Chondrocyte (in vitro differentiated cells): ENCODE measurements around the gene APOC4. TPM values are rescaled to one million over a fixed set of nuclear protein-coding genes. Genes with fewer than 3 reads are reported as not detected.

Experiments used
- DNase-seq: peaks from one replicate; pipeline ENCODE4 v3.0.0; 2021; ENCODE audit warnings: mixed read lengths, low spot score
- H3K27ac Mint-ChIP-seq: one replicate; pipeline ENCODE4 v1.8.0; 2021; ENCODE audit warnings: mild to moderate bottlenecking, moderate library complexity, mixed read lengths; ENCODE audit not compliant: unreplicated experiment
- H3K27me3 Mint-ChIP-seq: 2 replicates; pipeline ENCODE4 v1.8.0; 2021; ENCODE audit warnings: low read depth, mixed read lengths
- H3K36me3 Mint-ChIP-seq: 2 replicates; pipeline ENCODE4 v1.8.0; 2021; ENCODE audit warnings: low read depth, mixed read lengths
- H3K4me1 Mint-ChIP-seq: 2 replicates; pipeline ENCODE4 v1.8.0; 2021; ENCODE audit warnings: low read depth, mild to moderate bottlenecking, mixed read lengths
- H3K4me3 Mint-ChIP-seq: one replicate; pipeline ENCODE4 v1.8.0; 2021; ENCODE audit warnings: mild to moderate bottlenecking, moderate library complexity, mixed read lengths; ENCODE audit not compliant: unreplicated experiment
- H3K9me3 Mint-ChIP-seq: 2 replicates; pipeline ENCODE4 v1.8.0; 2021; ENCODE audit warnings: low read depth, mixed read lengths
- total RNA-seq: library from RNA; stranded (reverse); gene quantifications from 3 replicates; pipeline ENCODE4 v1.2.1, GENCODE V29; 2021
- TF ChIP-seq, protein P1 (sequence below): fragments of 200-600 bp; sonication (generic); IDR thresholded peaks from 2 replicates; pipeline ENCODE4 v1.5.0; 2021; ENCODE audit warnings: antibody characterized with exemption, mild to moderate bottlenecking, moderate library complexity

Gene APOC4
- total RNA-seq, 1 donor from 2014 or later = not detected

DNA sequence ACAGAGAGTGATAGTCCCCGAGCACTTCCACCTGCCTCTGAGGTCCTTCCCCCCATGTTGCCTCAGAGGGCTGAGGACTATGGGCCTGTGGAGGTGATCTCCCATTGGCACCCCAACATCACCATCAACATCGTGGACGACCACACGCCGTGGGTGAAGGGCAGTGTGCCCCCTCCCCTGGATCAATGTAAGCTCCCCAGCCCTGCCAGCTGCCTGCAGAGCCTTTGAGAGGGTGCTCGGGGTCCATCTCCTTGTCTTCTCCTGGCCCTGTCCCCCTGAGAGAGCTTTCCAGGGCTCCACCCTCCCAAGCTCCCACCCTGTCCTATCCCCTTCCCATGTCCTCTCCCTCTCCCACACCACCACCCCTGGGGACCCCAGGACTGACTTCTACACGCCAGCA, 44.4 kb downstream of the APOC4 start:
- Mint-ChIP-seq H3K9me3 (no peaks in the 10 kb centered on the region), H3K27me3 (no peaks in the 10 kb centered on the region), H3K27ac (no peak overlapping the region), H3K36me3 (peaks cover 22% of the 10 kb centered on the region), H3K4me3 (no peak overlapping the region), H3K4me1 (no peaks in the 10 kb centered on the region)
- TF ChIP-seq, protein P1, sequence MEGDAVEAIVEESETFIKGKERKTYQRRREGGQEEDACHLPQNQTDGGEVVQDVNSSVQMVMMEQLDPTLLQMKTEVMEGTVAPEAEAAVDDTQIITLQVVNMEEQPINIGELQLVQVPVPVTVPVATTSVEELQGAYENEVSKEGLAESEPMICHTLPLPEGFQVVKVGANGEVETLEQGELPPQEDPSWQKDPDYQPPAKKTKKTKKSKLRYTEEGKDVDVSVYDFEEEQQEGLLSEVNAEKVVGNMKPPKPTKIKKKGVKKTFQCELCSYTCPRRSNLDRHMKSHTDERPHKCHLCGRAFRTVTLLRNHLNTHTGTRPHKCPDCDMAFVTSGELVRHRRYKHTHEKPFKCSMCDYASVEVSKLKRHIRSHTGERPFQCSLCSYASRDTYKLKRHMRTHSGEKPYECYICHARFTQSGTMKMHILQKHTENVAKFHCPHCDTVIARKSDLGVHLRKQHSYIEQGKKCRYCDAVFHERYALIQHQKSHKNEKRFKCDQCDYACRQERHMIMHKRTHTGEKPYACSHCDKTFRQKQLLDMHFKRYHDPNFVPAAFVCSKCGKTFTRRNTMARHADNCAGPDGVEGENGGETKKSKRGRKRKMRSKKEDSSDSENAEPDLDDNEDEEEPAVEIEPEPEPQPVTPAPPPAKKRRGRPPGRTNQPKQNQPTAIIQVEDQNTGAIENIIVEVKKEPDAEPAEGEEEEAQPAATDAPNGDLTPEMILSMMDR = no peak
- DNase-seq = no peak

DNA sequence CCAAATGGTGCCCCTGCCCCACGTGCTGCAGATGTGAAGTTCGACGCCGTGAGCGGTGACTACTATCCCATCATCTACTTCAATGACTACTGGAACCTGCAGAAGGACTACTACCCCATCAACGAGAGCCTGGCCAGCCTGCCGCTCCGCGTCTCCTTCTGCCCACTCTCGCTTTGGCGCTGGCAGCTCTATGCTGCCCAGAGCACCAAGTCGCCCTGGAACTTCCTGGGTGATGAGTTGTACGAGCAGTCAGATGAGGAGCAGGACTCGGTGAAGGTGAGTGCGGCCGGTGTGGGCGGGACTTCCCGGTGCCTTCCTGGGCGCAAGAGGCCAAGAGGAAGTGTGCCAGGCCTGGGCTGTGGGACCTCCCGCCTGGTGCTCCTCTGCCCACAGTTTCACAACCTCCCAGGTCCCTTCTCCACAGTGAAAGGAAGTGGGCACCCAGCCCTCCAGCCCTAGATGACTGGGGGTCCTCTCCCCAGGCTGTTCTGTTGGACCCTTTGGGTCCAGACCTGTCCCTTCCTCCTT, 45.2 kb downstream of the APOC4 start:
- no peak for DNase-seq
- Mint-ChIP-seq H3K27me3 (no peaks in the 10 kb centered on the region), H3K4me3 (no peak overlapping the region), H3K27ac (peak overlapping the region; percentile 22), H3K36me3 (peaks cover 27% of the 10 kb centered on the region), H3K4me1 (no peaks in the 10 kb centered on the region), H3K9me3 (no peaks in the 10 kb centered on the region)
- TF ChIP-seq, protein P1 = no peak

DNA sequence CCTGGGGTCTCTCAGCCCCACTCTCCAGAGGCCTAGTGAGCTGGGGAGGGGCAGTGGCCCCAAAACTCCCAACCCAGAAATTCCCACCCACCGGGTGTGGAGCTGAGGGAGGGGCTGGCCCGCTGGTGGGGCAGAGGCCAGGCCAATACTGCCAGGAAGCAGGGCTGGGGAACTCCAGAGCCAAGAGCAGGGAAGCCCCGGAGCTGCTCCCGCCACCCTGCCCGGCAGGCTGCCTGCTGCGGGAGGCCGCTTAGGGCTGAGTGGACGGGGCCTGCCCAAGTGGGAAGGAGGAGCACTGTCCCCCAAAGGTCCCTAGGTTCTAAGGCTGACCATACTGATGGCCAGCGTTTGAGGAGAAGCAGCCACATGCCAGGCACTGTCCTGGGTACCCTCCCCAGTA, 46.2 kb downstream of the APOC4 start:
- DNase-seq = no peak
- Mint-ChIP-seq H3K4me1 (no peaks in the 10 kb centered on the region), H3K9me3 (no peaks in the 10 kb centered on the region), H3K4me3 (no peak overlapping the region), H3K36me3 (peaks cover 29% of the 10 kb centered on the region), H3K27ac (no peak overlapping the region), H3K27me3 (no peaks in the 10 kb centered on the region)
- TF ChIP-seq, protein P1 = no peak

DNA sequence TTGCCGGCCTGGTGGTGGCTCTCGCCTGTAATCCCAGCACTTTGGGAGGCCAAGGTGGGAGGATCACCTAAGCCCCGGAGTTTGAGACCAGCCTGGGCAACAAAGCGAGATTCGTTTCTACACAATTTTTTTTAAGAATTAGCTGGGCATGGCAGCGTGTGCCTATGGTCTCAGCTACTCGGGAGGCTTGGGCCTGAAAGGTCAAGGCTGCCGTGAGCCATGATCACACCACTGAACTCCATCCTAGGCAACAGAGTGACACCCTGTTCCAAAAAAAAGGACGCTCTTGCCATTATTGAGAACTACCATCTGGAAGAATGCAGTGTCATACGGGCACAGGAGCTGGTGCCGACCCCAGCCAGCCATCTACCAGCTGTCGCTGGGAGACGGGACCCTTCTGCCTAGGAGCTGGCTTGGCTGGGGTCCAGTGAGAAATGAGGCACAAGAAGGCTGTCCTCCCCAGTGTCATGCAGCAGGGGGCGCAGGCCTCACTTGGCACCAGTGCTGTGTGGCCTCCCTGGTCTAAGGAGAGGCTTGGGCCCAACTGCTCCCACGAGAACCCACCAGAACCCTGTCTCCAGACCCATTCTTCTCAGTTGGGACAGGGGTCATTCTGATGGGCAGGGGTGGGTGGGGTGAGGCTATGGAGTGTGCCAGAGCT, 47.0 kb downstream of the APOC4 start:
- Mint-ChIP-seq H3K27ac (no peak overlapping the region), H3K4me3 (no peak overlapping the region), H3K27me3 (no peaks in the 10 kb centered on the region), H3K36me3 (peaks cover 31% of the 10 kb centered on the region), H3K4me1 (no peaks in the 10 kb centered on the region), H3K9me3 (no peaks in the 10 kb centered on the region)
- no peak for DNase-seq
- TF ChIP-seq, protein P1 = peak; percentile 76

DNA sequence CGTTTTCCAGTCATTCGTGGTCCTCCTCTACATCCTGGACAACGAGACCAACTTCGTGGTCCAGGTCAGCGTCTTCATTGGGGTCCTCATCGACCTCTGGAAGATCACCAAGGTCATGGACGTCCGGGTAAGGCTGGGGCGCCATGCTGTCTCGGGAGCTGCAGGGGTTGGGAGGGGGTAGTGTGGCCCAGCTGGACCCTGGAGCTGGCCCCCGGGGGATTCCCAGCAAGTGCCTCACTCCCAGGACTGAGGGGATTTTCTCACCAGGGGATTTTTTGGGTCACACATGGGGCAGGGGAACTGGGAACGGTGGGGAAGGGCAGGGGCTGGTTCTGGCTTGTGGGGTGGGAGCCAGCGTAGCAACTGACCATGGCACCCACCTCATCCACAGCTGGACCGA, 48.4 kb downstream of the APOC4 start:
- no peak for DNase-seq
- Mint-ChIP-seq H3K9me3 (no peaks in the 10 kb centered on the region), H3K4me1 (no peaks in the 10 kb centered on the region), H3K4me3 (no peak overlapping the region), H3K27me3 (no peaks in the 10 kb centered on the region), H3K36me3 (peaks cover 26% of the 10 kb centered on the region), H3K27ac (no peak overlapping the region)
- TF ChIP-seq, protein P1 = no peak
